Smooth muscle cell (in vitro differentiated cells): ENCODE measurements around the gene CDCA7. TPM values are rescaled to one million over a fixed set of nuclear protein-coding genes. Genes with fewer than 3 reads are reported as not detected.
A peak's percentile ranks its signal among the peaks of the same experiment; 100 is the strongest.

Experiments used
- DNase-seq: peaks from one replicate; lab custom pipeline; 2025; ENCODE audit not compliant: unreplicated experiment; lab: John Stamatoyannopoulos, UW
- H2AFZ ChIP-seq: fragments of 200-600 bp; sonication (generic); 2 replicates; pipeline ENCODE4 v1.6.0; 2016; ENCODE audit warnings: antibody characterized with exemption, low read depth, mild to moderate bottlenecking
- H3F3A ChIP-seq: fragments of 200-600 bp; sonication (generic); 2 replicates; pipeline ENCODE4 v1.6.0; 2017; ENCODE audit warnings: antibody characterized with exemption, low read depth
- H3K27ac ChIP-seq: fragments of 200-600 bp; sonication (generic); 2 replicates; pipeline ENCODE4 v1.5.1; 2016; ENCODE audit warnings: low read depth, mild to moderate bottlenecking
- H3K27me3 ChIP-seq: fragments of 200-600 bp; sonication (generic); 2 replicates; pipeline ENCODE4 v1.6.1; 2016; ENCODE audit warnings: low read depth, mild to moderate bottlenecking
- H3K36me3 ChIP-seq: fragments of 200-600 bp; sonication (generic); 2 replicates; pipeline ENCODE4 v1.5.1; 2016; ENCODE audit warnings: low read depth
- H3K4me1 ChIP-seq: fragments of 200-600 bp; sonication (generic); 2 replicates; pipeline ENCODE4 v1.5.1; 2016; ENCODE audit warnings: low read depth
- H3K4me2 ChIP-seq: fragments of 200-600 bp; sonication (generic); 2 replicates; pipeline ENCODE4 v1.6.0; 2016; ENCODE audit warnings: mild to moderate bottlenecking
- H3K4me3 ChIP-seq: fragments of 200-600 bp; sonication (generic); 2 replicates; pipeline ENCODE4 v1.5.1; 2016; ENCODE audit warnings: mild to moderate bottlenecking
- H3K79me2 ChIP-seq: fragments of 200-600 bp; sonication (generic); 2 replicates; pipeline ENCODE4 v1.6.0; 2016; ENCODE audit warnings: low read depth, mild to moderate bottlenecking
- H3K9ac ChIP-seq: fragments of 200-600 bp; sonication (generic); 2 replicates; pipeline ENCODE4 v1.6.0; 2016; ENCODE audit warnings: low read depth
- H3K9me3 ChIP-seq: fragments of 200-600 bp; sonication (generic); replicated peaks from 2 replicates; pipeline ENCODE4 v1.5.1; 2016; ENCODE audit warnings: low read depth
- H4K20me1 ChIP-seq: fragments of 200-600 bp; sonication (generic); 2 replicates; pipeline ENCODE4 v1.6.0; 2016; ENCODE audit warnings: low read depth
- CTCF ChIP-seq: fragments of 200-600 bp; sonication (generic); IDR thresholded peaks from 2 replicates; pipeline ENCODE4 v1.5.1; 2017; ENCODE audit warnings: borderline replicate concordance, mild to moderate bottlenecking, antibody characterized with exemption; ENCODE audit not compliant: insufficient read depth, poor library complexity, severe bottlenecking
- WGBS: methylation state at CpG from one replicate; pipeline ENCODE4 v1.1.7; 2016; ENCODE audit warnings: low lambda C conversion rate; 5-methylcytosine and 5-hydroxymethylcytosine counted together
- polyA plus RNA-seq: library from polyadenylated mRNA; unstranded; fragments of >200 nt; fragmentation: Nextera tagmentation; extraction: Ambion mirVana; gene quantifications from 2 replicates; pipeline ENCODE4 v1.2.1, GENCODE V29; 2016
- total RNA-seq: library from RNA; depleted of rRNA; stranded (reverse); fragments of >200 nt; gene quantifications from 2 replicates; pipeline ENCODE4 v1.2.3, GENCODE V29; 2014

The CDCA7 gene
- total and polyA plus RNA-seq, 2 experiments from 2014 or later = 2.7 to 7.3 TPM

DNA sequence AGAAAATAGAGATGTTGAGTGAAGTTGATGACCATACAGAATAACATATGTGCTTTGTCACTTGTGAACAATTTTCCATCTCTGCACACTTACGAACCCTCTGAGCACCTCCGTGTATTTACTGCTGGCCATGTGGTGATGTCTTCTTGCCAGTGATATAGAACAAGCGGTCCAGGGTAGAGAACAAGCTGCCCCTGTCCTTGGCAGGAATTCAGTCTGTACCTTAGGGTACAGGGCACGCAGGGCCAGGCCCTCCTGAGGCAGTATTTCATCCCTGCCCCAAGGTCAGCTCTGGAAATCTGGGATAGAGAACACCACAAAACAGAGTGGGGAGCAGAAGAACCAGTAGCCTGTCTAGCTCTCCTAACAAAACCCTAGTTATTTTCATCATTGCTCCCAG, 44.6 kb downstream of the CDCA7 start:
- WGBS = 97% methylated on average over 4 of the region's 4 CpGs
- H4K20me1 ChIP-seq = no peaks in the 10 kb centered on the region
- H2AFZ ChIP-seq = no peak overlapping the region
- DNase-seq = no peak
- no peaks in the 10 kb centered on the region for H3F3A ChIP-seq
- H3K36me3 ChIP-seq = no peaks in the 10 kb centered on the region
- no peak overlapping the region for H3K9ac ChIP-seq
- peaks cover 9% of the 10 kb centered on the region for H3K4me1 ChIP-seq
- H3K4me2 ChIP-seq = no peak overlapping the region
- H3K9me3 ChIP-seq = no peaks in the 10 kb centered on the region
- no peak overlapping the region for H3K27ac ChIP-seq
- no peak overlapping the region for H3K4me3 ChIP-seq
- H3K27me3 ChIP-seq = peaks cover 44% of the 10 kb centered on the region
- H3K79me2 ChIP-seq = no peaks in the 10 kb centered on the region
- no peak for TF ChIP-seq CTCF

- Histone ChIP-seq H3K36me3 (no peaks in the 10 kb centered on the region), H3K4me2 (no peak overlapping the region), H3K4me3 (no peak overlapping the region), H4K20me1 (no peaks in the 10 kb centered on the region), H3F3A (no peaks in the 10 kb centered on the region), H3K9me3 (no peaks in the 10 kb centered on the region), H3K79me2 (no peaks in the 10 kb centered on the region), H3K9ac (no peak overlapping the region), H3K4me1 (peaks cover 6% of the 10 kb centered on the region), H3K27me3 (peaks cover 59% of the 10 kb centered on the region), H3K27ac (no peak overlapping the region), H2AFZ (no peak overlapping the region)
- TF ChIP-seq CTCF = peak; percentile 28
- DNase-seq = no peak
- WGBS = 28% methylated on average over 4 of the region's 4 CpGs
Observed at GRCh38 chr2:173400760-173401159, 46.1 kb downstream of the CDCA7 start.

GRCh38 chr2:173401716-173402326, 47.1 kb downstream of the CDCA7 start:
- H3K9ac ChIP-seq = no peak overlapping the region
- no peaks in the 10 kb centered on the region for H3K79me2 ChIP-seq
- no peaks in the 10 kb centered on the region for H3F3A ChIP-seq
- H3K4me2 ChIP-seq = peak overlapping the region; percentile 82
- H3K4me1 ChIP-seq = peaks cover 6% of the 10 kb centered on the region
- no peaks in the 10 kb centered on the region for H3K9me3 ChIP-seq
- H3K4me3 ChIP-seq = peak overlapping the region; percentile 40
- TF ChIP-seq CTCF = no peak
- no peak for DNase-seq
- H3K27me3 ChIP-seq = peaks cover 68% of the 10 kb centered on the region
- no peaks in the 10 kb centered on the region for H4K20me1 ChIP-seq
- H2AFZ ChIP-seq = peak overlapping the region; percentile 56
- 6% methylated on average over 7 of the region's 7 CpGs for WGBS
- no peak overlapping the region for H3K27ac ChIP-seq
- H3K36me3 ChIP-seq = no peaks in the 10 kb centered on the region

DNA sequence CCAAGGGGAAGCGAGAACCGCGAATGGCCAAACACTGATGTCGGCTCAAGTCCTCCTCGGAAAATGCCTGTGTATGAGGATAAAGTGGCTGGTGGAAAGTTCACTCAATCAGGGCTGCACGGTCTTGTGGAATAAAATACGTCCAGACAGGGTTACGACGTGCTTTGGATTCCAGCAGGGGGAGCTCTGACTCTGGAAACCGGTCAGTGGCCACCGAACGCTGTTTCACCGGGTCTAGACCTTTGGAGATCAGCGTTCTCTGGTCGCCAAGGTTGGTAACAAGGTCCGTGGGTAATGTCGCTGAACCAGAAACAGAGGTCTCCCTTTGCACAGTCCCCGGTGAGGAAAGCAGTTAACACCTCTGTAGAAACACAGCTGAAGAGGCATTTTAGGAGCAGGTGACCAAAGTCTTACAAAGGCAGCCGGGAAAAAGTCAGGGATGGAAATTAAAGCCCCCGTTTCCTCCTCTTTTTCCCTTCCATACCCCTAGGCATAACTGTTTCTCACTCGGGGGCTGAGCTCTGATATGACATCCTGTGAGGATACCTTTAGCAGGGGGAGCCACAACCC, 47.8 kb downstream of the CDCA7 start:
- no peak overlapping the region for H2AFZ ChIP-seq
- peak; percentile 22 for DNase-seq
- peak overlapping the region; percentile 40 for H3K4me3 ChIP-seq
- H3K36me3 ChIP-seq = no peaks in the 10 kb centered on the region
- no peaks in the 10 kb centered on the region for H3K79me2 ChIP-seq
- peak; percentile 80 for TF ChIP-seq CTCF
- H3K4me1 ChIP-seq = peaks cover 6% of the 10 kb centered on the region
- no peaks in the 10 kb centered on the region for H3K9me3 ChIP-seq
- H3K4me2 ChIP-seq = peak overlapping the region; percentile 82
- H3K27me3 ChIP-seq = peaks cover 69% of the 10 kb centered on the region
- H3K27ac ChIP-seq = no peak overlapping the region
- H3F3A ChIP-seq = no peaks in the 10 kb centered on the region
- H3K9ac ChIP-seq = no peak overlapping the region
- 8% methylated on average over 21 of the region's 21 CpGs for WGBS
- no peaks in the 10 kb centered on the region for H4K20me1 ChIP-seq
